Measurements from ENCODE around the gene SDHC. TPM values are rescaled to one million over a fixed set of nuclear protein-coding genes. Genes with fewer than 3 reads are reported as not detected.
A peak's percentile ranks its signal among the peaks of the same experiment; 100 is the strongest.

SDHC gene
- total and polyA plus RNA-seq, 2 donors (not counting 1 experiment from before 2014, with no cell fraction given), result 78.3 to 109 TPM

GRCh38 chr1:161305867-161306519 lies 8.2 kb upstream of the SDHC start:
- TF ChIP-seq CTCF (IDR thresholded peaks at IDR 0.05) (peak; percentile 49), EZH2 (IDR thresholded peaks at IDR 0.05; ENCODE audit: borderline replicate concordance, insufficient read depth, low read depth, low read length, poor library complexity, severe bottlenecking) (no peak)

More at GRCh38 chr1:161305867-161306519, 8.2 kb upstream of the SDHC start:
- intact Hi-C loops (cut with micrococcal nuclease), result loop anchor here (1.0 to 5.0 kb wide), 6 partner anchors 8 to 208 kb away; partner anchors contain the start of genes CFAP126, KLHDC9, NDUFS2 and SDHC
- peaks cover 26% of the 10 kb centered on the region in 2 donors for H3K4me1 ChIP-seq (ENCODE audit: control insufficient read depth in 2 of 2, insufficient read depth in 2 of 2, low read length in 2 of 2)
- ATAC-seq (ENCODE audit: low read depth), result peak; percentile 89
- CTCF ChIA-PET, result interaction anchor here (0.7 to 3.4 kb wide), 10 partner anchors 9 to 120 kb away, joined by 3 to 20 read pairs (median 4); partner anchors contain the start of gene TOMM40L
- peaks cover 0 to 7% of the 10 kb centered on the region in 2 experiments for H3K36me3 ChIP-seq (replicated peaks in 1 of 2; ENCODE audit: control extremely low read depth in 1 of 2, control insufficient read depth in 1 of 2, extremely low read depth in 1 of 2, insufficient read depth in 2 of 2, low read length in 1 of 2)
- no peaks in the 10 kb centered on the region for H3K27me3 Mint-ChIP-seq
- DNase-seq, result peak; percentile 93
- H3K9ac ChIP-seq (ENCODE audit: low read length), result peak overlapping the region; percentile 88
- WGBS (ENCODE audit: insufficient coverage), result 0% methylated on average over 19 of the region's 31 CpGs
- H3K9me3 Mint-ChIP-seq (ENCODE audit: insufficient read depth), result no peaks in the 10 kb centered on the region
- peaks cover 24% of the 10 kb centered on the region for H4K20me1 ChIP-seq (ENCODE audit: control insufficient read depth, insufficient read depth, low read length, poor library complexity, severe bottlenecking)
- peak overlapping the region; percentile 97 for H3K4me3 Mint-ChIP-seq
- H3K4me3 ChIP-seq (ENCODE audit: control extremely low read depth in 1 of 5, extremely low read depth in 1 of 5, insufficient read depth in 1 of 5, low read depth in 2 of 5, low read length in 4 of 5), result peak overlapping the region; percentile 66 to 91 (median 80)
- POLR2A ChIA-PET, result interaction anchor here (0.5 to 1.4 kb wide), 6 partner anchors 9 to 328 kb away, joined by 3 to 9 read pairs (median 6); partner anchors contain the start of genes NDUFS2, SDHC and TOMM40L
- peak overlapping the region; percentile 97 for H3K4me2 ChIP-seq (replicated peaks; ENCODE audit: low read depth, low read length, poor library complexity, severe bottlenecking)
- H3K4me1 Mint-ChIP-seq, result peaks cover 42% of the 10 kb centered on the region
- H3K27me3 ChIP-seq (replicated peaks in 1 of 4; ENCODE audit: control extremely low read depth in 1 of 4, control insufficient read depth in 3 of 4, insufficient read depth in 4 of 4, low read length in 3 of 4), result no peaks in the 10 kb centered on the region
- H3K79me2 ChIP-seq (ENCODE audit: control insufficient read depth, insufficient read depth, low read length), result peaks cover 24% of the 10 kb centered on the region
- H3K27ac ChIP-seq (ENCODE audit: low read length in 2 of 2), result peak overlapping the region; percentile 59 to 72
- H3K9me3 ChIP-seq (ENCODE audit: control extremely low read depth in 1 of 3, control insufficient read depth in 2 of 3, insufficient read depth in 1 of 3, low read length in 2 of 3), result no peaks in the 10 kb centered on the region
- H3K27ac Mint-ChIP-seq, result peak overlapping the region; percentile 93
- peak overlapping the region; percentile 90 for H2AFZ ChIP-seq (ENCODE audit: insufficient read depth, low read depth, low read length, poor library complexity, severe bottlenecking)

Measured in B cell (primary cell).